Spleen (tissue), 7 donors: ENCODE data around the gene RPTN.

Experiments used
- POLR2A ChIP-seq, 3 donors: fragments of 450-650 bp; IDR thresholded peaks; one replicate each; pipeline ENCODE4 v1.5.1; 2017; ENCODE audit warnings: antibody characterized with exemption in 3 of 3, mild to moderate bottlenecking in 1 of 3
- POLR2AphosphoS5 ChIP-seq, 3 donors: sonication (generic); formaldehyde crosslinking; IDR thresholded peaks; one replicate each; pipeline ENCODE4 v1.5.1; 2017; ENCODE audit warnings: antibody characterized with exemption in 3 of 3
- TF ChIP-seq, protein P1 (sequence below), 11 experiments: fragments of 200-600 bp in 7 of 11; fragments of 450-650 bp in 4 of 11; sonication (generic) in 4 of 11; IDR thresholded peaks in 8 of 11; conservative IDR thresholded peaks in 3 of 11; 1 replicate in 7 of 11; 2 replicates in 4 of 11; pipeline versions ENCODE4 v1.4.0 to v1.8.0; 2016 to 2021; ENCODE audit warnings: antibody characterized with exemption in 11 of 11, inconsistent platforms in 4 of 11, mild to moderate bottlenecking in 1 of 11
- donor health status: DM: no; HTN: no; CAD: no; lungs with moderate emphysema.
- donor health status: DM: no; HTN: no; CAD: no.
- donor health status: DM: no; HTN: no; CAD: no.

GRCh38 chr1:152188673-152189591, 29.9 kb upstream of the RPTN start:
- TF ChIP-seq, protein P1, sequence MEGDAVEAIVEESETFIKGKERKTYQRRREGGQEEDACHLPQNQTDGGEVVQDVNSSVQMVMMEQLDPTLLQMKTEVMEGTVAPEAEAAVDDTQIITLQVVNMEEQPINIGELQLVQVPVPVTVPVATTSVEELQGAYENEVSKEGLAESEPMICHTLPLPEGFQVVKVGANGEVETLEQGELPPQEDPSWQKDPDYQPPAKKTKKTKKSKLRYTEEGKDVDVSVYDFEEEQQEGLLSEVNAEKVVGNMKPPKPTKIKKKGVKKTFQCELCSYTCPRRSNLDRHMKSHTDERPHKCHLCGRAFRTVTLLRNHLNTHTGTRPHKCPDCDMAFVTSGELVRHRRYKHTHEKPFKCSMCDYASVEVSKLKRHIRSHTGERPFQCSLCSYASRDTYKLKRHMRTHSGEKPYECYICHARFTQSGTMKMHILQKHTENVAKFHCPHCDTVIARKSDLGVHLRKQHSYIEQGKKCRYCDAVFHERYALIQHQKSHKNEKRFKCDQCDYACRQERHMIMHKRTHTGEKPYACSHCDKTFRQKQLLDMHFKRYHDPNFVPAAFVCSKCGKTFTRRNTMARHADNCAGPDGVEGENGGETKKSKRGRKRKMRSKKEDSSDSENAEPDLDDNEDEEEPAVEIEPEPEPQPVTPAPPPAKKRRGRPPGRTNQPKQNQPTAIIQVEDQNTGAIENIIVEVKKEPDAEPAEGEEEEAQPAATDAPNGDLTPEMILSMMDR (IDR thresholded peaks at IDR 0.05 in 8 of 11, conservative IDR thresholded peaks at IDR 0.05 in 3 of 11): peak; percentile 46 to 90 (median 76)
- TF ChIP-seq POLR2AphosphoS5 (IDR thresholded peaks at IDR 0.05): peak in 2 of 3 donors; percentile 14 to 27
- no peak for TF ChIP-seq POLR2A (IDR thresholded peaks at IDR 0.05)
